GM20000 (cell line): ENCODE results near the gene MAP3K7.
A peak's percentile ranks its signal among the peaks of the same experiment; 100 is the strongest.

Source experiments
- DNase-seq: peaks from one replicate; pipeline ENCODE4 v3.0.0; 2012; ENCODE audit warnings: low spot score
- TF ChIP-seq, protein P1 (sequence below): IDR thresholded peaks from 2 replicates; pipeline ENCODE4 v1.5.1; 2012; ENCODE audit warnings: mild to moderate bottlenecking, control low read depth; ENCODE audit errors: extremely low read depth, missing control alignments

MAP3K7 gene

GRCh38 chr6:90480666-90481065 lies 106.2 kb downstream of the MAP3K7 start:
- no peak for DNase-seq
- TF ChIP-seq, protein P1, sequence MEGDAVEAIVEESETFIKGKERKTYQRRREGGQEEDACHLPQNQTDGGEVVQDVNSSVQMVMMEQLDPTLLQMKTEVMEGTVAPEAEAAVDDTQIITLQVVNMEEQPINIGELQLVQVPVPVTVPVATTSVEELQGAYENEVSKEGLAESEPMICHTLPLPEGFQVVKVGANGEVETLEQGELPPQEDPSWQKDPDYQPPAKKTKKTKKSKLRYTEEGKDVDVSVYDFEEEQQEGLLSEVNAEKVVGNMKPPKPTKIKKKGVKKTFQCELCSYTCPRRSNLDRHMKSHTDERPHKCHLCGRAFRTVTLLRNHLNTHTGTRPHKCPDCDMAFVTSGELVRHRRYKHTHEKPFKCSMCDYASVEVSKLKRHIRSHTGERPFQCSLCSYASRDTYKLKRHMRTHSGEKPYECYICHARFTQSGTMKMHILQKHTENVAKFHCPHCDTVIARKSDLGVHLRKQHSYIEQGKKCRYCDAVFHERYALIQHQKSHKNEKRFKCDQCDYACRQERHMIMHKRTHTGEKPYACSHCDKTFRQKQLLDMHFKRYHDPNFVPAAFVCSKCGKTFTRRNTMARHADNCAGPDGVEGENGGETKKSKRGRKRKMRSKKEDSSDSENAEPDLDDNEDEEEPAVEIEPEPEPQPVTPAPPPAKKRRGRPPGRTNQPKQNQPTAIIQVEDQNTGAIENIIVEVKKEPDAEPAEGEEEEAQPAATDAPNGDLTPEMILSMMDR: no peak

DNA sequence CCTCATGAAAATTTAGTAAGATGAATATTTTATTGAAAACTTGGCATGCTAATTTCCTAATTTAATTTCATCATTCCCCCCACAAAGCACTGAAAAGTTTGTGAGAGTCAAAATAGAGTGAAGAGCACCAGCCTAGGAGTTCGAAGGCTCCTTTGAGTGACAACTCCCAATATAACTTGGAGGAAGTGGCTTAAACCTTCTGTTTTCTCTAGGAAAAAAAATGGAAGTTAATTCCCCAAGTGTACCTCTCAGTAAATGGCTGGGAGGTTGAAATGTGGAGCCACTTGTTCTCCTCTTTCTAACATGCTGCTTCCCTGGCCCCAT lies 107.3 kb downstream of the MAP3K7 start:
- DNase-seq: no peak
- TF ChIP-seq, protein P1: no peak

GRCh38 chr6:90478789-90479602 lies 107.9 kb downstream of the MAP3K7 start:
- TF ChIP-seq, protein P1: peak; percentile 47

GRCh38 chr6:90478278-90478677 lies 108.6 kb downstream of the MAP3K7 start:
- TF ChIP-seq, protein P1: no peak
- DNase-seq: no peak

More at GRCh38 chr6:90478789-90479602, 107.9 kb downstream of the MAP3K7 start:
- peak; percentile 67 for DNase-seq

DNA sequence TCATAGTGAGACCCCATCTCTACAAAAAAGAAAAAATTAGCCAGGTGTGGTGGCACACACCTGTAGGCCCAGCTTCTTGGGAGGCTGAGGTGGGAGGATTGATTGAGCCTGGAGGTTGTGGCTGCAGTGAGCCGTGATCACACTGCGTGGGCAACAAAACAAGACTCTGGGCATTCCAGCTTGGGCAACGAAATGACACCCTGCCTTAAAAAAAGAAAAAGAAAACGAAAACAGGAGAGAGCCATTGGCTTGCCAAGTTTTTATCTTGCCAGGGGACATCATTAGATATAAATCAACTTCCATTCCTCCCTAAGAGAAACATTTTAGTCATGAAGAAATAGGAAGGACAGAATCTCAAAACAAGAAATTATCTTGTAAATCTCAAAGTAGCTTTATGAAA lies 109.5 kb downstream of the MAP3K7 start:
- TF ChIP-seq, protein P1: no peak
- no peak for DNase-seq

GRCh38 chr6:90472716-90473115 lies 114.2 kb downstream of the MAP3K7 start:
- DNase-seq: no peak
- TF ChIP-seq, protein P1: no peak

- TF ChIP-seq, protein P1: no peak
- DNase-seq: no peak
Measured at GRCh38 chr6:90471263-90471662, 115.6 kb downstream of the MAP3K7 start.
